GM21825 (cell line): ENCODE measurements around the gene HMCN2.
"Not testable (repeated sequence)": the region's sequence is repeated elsewhere in the genome, so short reads cannot be mapped to it uniquely, and the experiment has no call there.

ENCODE experiments used
- ATAC-seq: cut with Tn5 transposase; IDR thresholded peaks from one replicate; pipeline ENCODE4 v1.9.1; 2021; ENCODE audit warnings: mild to moderate bottlenecking, moderate library complexity; ENCODE audit not compliant: unreplicated experiment

HMCN2 gene

GRCh38 chr9:130237763-130238524 is 27.6 kb upstream of the HMCN2 start:
- no peak for ATAC-seq

DNA sequence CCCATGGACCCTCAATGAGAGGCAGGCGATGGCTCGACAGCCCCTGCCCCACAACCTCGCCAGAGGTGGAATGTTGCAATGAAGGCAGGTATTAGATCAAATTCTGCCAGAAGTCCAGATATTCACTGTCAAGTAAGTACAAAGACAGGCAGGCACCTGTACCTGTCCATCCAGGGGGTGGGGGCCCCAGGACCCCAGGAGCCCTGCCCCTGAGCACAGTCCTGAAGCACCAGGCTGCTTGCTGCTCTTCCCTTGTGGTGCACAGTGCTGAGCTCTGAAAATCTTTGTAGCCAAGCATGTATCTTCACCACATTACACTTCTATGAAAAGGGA is 26.2 kb upstream of the HMCN2 start:
- peak; percentile 6 for ATAC-seq

DNA sequence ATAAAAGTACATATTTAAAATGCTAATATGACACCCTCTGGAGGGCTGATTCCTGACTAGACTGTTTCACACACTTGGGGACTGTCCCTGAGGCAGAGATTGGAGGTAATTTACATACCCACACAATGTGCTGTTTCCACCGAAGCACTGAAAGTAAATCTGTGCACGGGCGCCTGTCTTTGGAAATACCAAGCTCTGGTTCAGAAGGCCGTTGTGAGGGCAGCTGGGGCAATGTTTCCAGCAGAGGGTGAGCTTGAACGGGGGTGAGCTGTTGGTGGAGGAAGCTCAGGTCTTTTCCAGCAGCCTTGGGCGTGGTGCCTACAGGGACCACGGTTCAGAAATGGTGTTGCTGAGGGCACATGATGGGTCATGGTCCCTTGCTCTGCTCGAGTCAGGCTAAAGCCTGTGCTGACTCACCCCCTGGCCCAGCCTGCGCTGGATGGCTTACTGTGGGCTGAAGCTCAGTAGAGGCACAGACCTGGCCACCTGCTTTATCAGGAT is 25.8 kb upstream of the HMCN2 start:
- ATAC-seq: peak; percentile 62

DNA sequence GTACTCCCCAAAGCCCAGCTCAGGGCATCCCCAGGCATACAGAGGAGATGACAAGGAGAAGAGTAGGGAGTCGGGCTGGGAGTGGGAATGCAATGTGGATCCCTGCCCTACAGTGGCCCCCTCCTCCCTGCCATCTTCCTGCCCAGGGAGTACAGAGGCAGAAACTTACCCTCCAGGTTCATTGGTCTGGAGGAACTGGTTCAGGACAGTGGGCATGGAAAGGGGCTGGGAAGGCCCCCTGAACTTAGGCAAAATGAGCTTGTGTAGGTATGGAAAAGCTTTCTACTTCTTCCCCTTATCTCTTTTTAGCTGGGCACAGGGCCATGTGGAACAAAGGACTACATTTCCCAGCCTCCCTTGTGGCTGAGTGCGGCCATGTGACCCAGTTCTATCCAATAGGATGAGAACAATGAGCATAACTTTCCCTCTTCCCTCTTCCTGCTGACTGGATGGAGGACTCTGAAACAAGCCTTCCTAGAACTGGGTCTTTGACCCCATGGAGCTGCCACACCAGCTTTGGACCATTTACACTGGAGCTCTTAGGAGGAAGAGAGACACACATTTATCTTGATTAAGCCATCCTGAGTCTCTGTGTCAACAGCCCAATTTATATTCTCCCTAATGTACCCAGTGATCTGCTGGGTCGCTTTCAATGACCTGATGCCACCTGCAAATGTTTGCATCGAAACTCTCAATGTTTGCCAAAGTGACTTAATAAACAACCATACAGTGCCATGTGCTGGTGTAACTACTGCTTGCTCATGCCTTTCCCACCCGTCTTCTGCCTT is 25.0 kb upstream of the HMCN2 start:
- ATAC-seq: no peak

DNA sequence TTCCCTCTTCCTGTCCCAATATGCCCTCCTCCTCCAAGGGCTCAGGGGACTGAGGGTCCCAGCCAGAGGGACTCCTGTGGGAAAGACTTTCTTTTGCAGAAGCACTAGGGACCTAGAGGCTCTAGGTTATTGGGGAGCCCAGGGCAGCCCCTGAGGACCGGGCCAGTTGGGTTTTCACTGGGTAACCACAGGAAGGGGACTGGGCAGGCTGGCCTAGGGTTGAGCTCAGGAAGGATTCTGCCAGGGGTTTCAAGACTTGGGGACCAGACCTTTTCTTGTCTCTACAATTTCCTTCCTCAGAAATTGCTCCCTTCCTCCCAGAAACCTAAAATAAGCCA is 24.4 kb upstream of the HMCN2 start:
- ATAC-seq: no peak

GRCh38 chr9:130242270-130243014 is 23.1 kb upstream of the HMCN2 start:
- ATAC-seq: no peak

- no peak for ATAC-seq
These were observed 22.3 kb upstream of the HMCN2 start for GRCh38 chr9:130243015-130243881.

GRCh38 chr9:130243882-130244170 is 21.7 kb upstream of the HMCN2 start:
- no peak for ATAC-seq

- ATAC-seq: no peak
These were observed 20.9 kb upstream of the HMCN2 start for GRCh38 chr9:130244548-130245165.

GRCh38 chr9:130245474-130245873 is 20.1 kb upstream of the HMCN2 start:
- ATAC-seq: no peak

GRCh38 chr9:130246126-130246525 is 19.4 kb upstream of the HMCN2 start:
- no peak for ATAC-seq

DNA sequence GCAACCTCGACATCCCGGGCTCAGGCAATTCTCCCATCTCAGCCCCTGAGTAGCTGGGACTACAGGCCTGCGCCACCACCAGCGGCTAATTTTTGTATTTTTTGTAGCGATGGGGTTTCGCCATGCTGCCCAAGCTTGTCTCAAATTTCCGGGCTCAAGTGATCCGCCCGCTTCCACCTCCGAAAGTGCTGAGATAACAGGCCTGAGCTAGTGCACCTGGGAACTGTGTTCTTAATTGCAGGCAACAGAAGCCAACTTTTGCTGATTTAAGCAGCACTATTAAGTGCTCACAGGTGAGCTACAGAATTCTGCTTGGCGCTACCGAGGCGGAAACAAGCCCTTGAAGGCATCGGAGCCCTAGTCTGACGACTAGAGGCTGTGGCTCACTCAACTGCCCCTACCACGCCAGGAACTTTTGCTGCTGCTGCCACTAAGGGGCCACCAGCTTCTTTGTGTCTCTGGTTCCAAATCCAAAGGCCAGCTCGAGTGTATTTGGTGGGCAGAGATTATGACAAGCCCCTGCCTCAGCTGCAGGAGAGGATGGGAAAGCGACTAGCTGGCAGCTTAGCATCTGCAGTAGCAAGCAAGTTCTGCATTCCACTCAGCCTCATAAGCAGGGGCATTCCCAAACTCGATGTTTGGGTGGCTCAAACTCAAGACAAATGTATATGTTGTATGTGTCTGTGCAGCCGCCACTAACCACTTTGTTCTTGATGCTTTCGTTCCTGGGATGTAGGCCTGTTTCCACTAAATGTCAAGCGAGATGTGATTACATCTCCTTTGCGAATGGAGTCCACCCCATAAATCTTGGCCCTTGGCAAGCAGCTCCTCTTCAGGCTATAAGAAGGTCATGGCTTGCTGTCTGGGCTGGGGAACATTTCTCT is 10.6 kb upstream of the HMCN2 start:
- ATAC-seq: no peak

DNA sequence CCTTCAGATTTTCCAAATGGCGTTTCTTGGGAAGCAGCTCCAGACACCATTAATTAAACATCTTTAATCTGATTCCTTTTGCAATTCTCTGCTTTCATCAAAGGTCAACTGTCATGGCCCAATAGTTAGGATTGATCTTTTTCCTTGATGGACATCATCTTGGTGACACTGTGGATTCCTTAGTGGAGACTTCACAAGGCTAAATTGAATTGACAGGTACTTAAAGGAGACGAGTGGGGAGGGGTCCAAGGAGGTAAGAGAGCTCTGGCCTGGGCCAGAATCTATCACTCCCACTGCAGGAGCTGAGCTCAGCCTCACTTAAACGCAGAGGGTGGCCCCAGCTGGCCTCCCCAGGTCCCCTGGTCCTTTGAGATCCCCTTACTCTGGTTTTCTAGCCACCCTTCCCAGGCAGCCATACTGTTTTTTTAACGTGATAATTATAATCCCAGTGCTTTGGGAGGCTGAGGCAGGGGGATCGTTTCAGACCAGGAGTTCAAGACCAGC is 9.9 kb upstream of the HMCN2 start:
- no peak for ATAC-seq

GRCh38 chr9:130256644-130257043 is 8.9 kb upstream of the HMCN2 start:
- no peak for ATAC-seq

DNA sequence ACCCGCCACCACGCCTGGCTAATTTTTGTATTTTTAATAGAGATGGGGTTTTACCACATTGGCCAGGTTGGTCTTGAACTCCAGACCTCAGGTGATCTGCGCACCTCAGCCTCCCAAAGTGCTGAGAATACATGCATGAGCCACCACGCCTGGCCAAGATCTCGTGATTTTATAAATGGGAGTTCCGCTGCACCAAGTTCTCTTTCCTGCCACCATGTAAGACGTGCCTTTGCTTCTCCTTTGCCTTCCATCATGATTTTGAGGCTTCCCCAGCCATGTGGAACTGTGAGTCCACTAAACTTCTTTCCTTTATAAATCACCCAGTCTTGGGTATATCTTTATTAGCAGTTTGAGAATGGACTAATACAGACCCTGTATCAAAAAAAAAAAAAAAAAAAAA is 7.4 kb upstream of the HMCN2 start:
- ATAC-seq: not testable (repeated sequence)

GRCh38 chr9:130259044-130259443 is 6.5 kb upstream of the HMCN2 start:
- no peak for ATAC-seq

- no peak for ATAC-seq
These were observed 4.5 kb upstream of the HMCN2 start for GRCh38 chr9:130260816-130261765.

DNA sequence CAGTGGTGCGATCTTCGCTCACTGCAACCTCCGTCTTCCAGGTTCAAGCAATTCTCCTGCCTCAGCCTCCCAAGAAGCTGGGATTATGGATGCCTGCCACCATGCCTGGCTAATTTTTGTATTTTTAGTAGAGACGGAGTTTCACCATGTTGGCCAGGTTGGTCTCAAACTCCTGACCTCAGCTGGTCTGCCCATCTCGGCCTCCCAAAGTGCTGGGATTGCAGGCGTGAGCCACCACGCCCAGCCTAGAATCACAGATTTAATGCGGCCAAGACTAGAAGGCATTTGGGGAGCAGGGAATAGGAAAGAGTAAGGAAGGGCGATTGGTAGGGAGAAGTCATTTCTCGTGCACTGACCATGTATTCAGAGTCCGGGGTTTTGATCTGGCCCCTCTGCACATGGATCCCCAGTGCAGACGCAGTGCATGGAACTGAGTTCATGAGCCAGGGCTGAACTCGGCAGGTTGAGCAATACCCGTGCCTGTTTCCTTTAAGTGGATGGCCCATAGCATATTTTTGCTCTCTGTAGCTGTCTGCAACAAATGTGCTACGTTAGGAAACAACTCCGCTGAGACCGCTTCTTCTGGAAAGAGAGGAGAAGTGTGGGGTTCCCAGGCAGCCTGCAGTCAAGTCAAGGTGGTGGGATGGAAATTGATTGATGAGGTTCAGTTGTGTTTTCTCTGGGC is 3.4 kb upstream of the HMCN2 start:
- no peak for ATAC-seq
